GM19043 (cell line): ENCODE results near the gene EBF3.

Experiments used
- ATAC-seq: cut with Tn5 transposase; IDR thresholded peaks from one replicate; pipeline ENCODE4 v1.9.1; 2021; ENCODE audit warnings: low read depth; ENCODE audit not compliant: unreplicated experiment

The EBF3 gene

GRCh38 chr10:129914153-129914855, 49.8 kb downstream of the EBF3 start:
- no peak for ATAC-seq

DNA sequence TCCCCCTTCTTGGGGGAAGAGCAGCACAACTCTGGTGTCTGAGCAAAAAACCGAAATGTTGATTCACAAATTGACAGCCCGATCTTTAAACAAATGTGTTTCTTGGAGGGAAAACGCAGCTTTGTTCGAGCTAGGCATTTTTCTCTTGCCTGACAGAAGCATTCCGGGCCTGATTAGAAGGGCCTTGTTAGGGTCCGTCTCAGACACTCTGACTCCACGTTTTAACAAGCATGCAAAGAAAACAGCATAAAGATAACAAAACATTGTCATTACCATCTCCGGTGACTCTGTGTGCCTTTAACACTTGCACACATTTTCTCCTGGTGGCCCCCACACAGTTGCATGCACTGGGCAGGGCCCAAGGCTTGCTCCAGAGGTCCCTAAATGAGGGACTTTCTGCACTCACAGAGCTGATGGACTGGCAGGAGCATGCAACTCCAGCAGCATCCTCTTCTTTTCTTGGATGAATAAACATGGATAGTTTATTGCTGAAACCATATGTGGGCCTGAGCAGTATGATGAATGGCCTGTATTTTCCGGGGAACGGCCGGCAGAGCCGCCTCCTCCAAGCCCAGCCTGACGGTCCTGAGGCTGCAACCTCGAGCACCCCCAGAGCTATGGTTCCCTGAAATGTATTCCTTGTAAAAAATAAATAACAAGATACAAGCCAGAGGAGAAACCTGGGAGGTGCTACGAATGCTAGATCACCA, 50.9 kb downstream of the EBF3 start:
- ATAC-seq: no peak

- no peak for ATAC-seq
Observed at GRCh38 chr10:129912166-129912917, 51.7 kb downstream of the EBF3 start.

DNA sequence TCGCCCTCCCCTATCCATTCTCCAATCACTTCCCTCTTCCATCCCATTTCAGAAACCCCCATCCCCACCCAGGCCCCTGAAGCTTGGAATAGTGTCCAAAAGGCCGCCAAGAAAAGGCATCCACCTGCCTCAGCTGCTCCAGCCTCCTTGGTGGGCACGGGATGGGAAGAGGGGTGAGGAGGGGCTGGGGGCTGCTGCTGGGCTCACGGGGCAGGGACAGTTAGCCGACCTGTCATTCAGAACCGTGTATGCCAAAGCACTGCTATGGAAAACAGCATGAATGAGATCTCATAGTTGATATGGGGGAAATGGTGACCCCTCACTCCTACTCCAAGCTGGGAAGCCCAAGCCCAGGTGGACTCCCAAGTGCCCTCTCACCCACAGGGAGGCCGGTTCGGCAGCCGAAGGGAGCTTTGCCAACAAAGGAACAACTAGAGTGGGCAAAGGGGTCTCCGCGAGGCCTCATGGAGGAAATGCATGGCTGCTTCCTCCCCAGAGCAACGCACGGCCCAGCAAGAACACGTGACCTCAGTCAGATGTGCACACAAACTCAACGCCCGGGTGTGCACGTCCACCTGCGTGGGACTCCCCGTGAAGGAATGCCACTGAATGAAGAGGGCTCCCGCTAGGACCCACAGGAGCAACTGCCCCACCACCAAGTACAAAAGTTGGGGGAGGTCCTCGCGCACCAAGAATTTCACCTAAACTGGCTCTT, 52.5 kb downstream of the EBF3 start:
- ATAC-seq: no peak

GRCh38 chr10:129910861-129911260, 53.2 kb downstream of the EBF3 start:
- no peak for ATAC-seq

DNA sequence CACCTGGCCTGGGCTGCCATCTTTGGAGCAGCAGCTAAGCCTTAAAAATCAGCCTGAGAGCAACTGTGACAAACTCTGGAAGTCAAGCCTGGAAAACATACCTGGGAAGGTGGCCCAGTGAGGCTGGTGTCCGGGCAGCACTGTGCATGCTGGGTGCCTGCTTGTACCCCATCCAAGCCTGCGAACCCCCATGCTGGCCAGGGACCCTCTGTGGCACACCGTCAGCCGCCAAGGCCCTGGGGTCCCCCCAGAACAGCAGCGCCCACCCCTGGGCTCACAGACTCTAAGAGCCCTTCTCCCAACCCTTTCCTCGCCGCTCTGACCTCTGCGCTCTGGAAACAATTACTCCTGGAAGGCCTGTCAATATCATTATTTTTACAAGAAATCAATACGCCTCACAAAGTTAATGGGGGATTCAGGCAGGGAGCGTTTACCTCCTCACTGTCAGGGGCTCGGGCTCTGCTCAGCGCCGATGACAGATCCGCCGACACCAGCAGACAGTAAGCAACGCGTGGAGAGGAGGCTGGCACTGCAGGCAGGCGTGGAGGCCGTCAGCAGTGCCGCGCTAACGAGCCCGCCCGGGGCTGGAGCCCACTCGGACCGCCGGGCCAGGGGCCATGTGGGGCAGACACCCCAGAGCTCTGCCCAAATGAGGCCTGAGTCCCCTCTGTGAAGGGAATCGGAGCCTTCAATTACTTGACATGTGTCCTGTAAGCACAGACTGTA, 54.4 kb downstream of the EBF3 start:
- no peak for ATAC-seq

GRCh38 chr10:129909080-129909479, 55.0 kb downstream of the EBF3 start:
- no peak for ATAC-seq

GRCh38 chr10:129908406-129908805, 55.7 kb downstream of the EBF3 start:
- no peak for ATAC-seq

DNA sequence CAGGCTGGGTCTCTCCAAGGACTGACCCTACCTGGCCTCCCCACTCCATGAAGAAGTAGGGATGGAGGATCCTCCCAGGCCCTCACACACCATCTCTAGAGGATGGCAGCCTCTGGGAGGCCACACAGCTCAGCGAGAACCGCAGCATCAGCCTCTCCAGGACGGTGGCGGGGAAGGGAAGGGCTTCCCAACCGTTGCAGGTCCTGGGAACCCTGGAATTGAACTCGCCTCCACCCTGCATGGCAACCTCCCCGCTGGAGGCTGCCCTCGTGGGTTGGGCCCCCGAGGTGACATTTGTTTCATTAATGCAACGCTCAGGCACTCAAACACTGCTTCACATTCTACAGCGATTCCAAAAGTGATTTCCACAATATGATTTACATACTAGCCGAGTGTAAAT, 58.5 kb downstream of the EBF3 start:
- no peak for ATAC-seq

DNA sequence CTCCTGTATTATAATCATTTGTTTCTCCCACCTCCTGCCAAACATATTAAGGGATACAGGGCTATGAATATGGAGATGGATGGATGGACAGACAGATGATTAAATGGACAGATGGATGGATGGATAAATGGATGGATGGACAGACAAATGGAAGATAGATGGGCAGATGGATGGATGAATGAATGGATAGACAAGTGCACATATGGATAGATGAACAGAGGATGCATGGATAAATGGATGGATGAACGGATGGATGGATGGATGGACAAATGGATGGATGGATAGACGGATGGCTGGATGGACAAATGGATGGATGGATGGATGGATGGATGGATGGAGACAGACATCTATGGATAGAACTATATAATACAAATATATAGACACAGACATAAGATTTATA, 59.8 kb downstream of the EBF3 start:
- no peak for ATAC-seq

DNA sequence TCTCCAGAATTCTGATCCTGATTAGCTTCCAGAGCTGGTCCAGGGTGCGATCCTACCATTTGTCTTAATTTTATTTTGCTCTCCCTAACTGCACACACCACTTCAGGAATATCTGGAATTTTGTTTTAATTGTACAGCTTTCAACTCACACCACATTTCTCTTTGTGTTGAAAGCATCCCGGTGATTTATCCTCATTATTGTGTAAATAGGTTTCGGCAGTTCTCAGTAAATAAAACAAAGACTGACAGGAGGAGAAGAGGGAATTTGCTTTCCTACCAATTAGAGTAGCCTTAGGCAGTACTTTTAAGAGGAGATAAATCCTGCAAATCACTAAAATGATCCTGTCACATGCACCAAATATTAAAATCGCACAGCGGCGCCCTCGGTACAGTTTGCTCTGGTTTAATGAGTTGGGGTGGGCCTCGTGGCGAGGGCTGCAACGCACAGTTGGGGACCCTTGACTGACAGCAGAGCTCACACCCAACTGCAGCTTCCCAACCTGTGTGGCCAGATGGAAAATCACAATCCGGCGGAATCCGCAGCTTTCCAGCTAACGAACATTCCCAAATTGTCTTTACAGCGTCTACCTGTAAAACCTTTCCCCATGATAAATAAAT, 62.6 kb downstream of the EBF3 start:
- no peak for ATAC-seq

DNA sequence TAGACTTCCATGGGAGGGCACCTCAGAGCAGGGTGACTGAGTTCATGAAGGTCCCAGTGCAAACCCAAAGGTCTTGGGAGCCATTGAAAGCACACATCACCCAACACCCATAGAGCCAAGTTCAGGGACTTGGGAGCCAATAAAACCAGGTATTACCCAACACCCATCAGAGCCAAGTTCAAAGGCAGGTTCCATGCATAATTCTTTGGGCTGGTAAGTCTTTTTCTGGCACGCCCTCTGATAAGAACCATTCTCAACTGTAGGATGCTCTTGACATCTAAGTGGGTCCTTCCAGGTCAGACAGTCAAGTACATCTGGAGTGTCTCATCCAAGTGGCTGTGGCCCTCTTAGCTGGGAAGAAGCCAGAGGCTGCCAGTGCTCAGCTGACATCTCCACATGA, 63.2 kb downstream of the EBF3 start:
- ATAC-seq: no peak

DNA sequence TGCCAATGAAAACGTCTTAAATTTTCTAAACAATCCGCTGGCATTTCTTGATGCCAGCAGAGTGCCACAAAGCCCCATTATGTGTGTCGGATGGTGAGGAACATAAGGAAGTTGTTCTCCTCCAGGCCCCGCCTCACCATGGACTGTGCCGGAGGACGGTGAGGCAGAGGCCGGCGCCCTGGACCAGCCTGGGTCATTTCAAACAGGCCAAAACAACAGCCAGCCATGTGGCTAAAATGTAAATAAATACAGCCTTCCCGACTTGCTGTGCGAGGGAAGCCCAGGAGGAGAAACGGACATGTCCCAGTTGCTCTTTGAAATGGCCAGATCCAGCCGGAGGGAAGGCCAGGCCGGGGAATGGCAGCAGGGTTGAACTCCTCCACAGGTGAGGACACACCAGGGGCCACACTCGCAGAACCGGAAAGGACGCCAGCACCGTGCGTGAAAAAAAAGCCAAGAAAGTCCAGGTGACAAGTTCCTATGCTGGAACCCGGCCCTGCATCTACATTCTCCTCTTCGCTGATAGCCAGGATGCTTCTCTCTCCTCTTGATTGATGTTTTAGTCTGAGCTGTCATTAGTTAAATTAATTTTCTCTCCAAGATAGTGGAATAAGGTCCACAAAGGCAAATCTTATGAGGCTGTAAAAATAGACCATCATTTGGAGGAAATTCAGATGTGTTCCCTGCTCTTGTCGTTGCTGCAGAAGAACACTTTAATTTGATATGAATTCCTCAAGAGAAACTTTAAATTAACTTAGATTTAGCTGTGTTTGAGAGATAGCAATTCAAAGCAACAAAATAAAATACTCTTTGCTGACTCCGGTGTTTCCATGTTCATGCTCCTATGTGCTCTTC, 64.6 kb downstream of the EBF3 start:
- no peak for ATAC-seq

- no peak for ATAC-seq
Observed at GRCh38 chr10:129898706-129899268, 65.3 kb downstream of the EBF3 start.

GRCh38 chr10:129897871-129898626, 66.0 kb downstream of the EBF3 start:
- ATAC-seq: no peak

GRCh38 chr10:129896860-129897200, 67.2 kb downstream of the EBF3 start:
- no peak for ATAC-seq

- ATAC-seq: no peak
Observed at GRCh38 chr10:129896136-129896859, 67.8 kb downstream of the EBF3 start.

- no peak for ATAC-seq
Observed at GRCh38 chr10:129895811-129896135, 68.3 kb downstream of the EBF3 start.
